ENCODE data around the gene CPE. TPM values are rescaled to one million over a fixed set of nuclear protein-coding genes. Genes with fewer than 3 reads are reported as not detected.

The CPE gene
- total RNA-seq, 1 experiment from 2014 or later, result 0.92 TPM

DNA sequence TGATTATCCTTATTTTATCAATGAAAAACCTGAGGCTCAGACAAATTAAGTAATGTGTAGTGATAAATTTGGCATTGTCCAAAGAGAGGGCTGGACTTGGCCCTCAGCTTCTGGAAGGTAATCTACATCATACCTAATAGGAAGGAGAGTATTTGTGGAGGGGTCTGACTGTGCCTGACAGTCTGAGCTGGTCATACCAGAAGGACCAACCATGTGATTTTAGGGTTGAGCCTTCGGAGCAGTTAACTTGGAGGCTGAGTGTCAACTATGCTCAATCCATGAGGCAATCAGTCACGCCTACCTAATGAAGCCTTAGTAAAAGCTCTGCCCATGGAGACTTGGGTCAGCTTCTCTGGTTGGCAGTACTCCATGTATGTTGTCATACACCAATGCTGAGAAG, 136.4 kb downstream of the CPE start:
- Histone ChIP-seq H3K36me3 (ENCODE audit: control insufficient read depth, insufficient read depth, low read length) (no peaks in the 10 kb centered on the region), H3K9me3 (ENCODE audit: control insufficient read depth, insufficient read depth, low read depth, low read length) (no peaks in the 10 kb centered on the region), H3K27me3 (ENCODE audit: control insufficient read depth, insufficient read depth, low read length) (no peaks in the 10 kb centered on the region), H3K27ac (ENCODE audit: low read length) (no peak overlapping the region), H3K4me3 (ENCODE audit: low read depth in 2 of 2, low read length in 2 of 2) (no peak overlapping the region), H3K4me1 (ENCODE audit: control insufficient read depth, insufficient read depth, low read length) (no peaks in the 10 kb centered on the region)
- no TSS peak for BruUV-seq (replicated peaks)
- no peak for TF ChIP-seq SIN3A (IDR thresholded peaks at IDR 0.05; ENCODE audit: borderline replicate concordance, insufficient read depth, low read depth, low read length)
- no peak for TF ChIP-seq POLR2AphosphoS5 (IDR thresholded peaks at IDR 0.05; ENCODE audit: low read depth, low read length)
- TF ChIP-seq, protein P1, sequence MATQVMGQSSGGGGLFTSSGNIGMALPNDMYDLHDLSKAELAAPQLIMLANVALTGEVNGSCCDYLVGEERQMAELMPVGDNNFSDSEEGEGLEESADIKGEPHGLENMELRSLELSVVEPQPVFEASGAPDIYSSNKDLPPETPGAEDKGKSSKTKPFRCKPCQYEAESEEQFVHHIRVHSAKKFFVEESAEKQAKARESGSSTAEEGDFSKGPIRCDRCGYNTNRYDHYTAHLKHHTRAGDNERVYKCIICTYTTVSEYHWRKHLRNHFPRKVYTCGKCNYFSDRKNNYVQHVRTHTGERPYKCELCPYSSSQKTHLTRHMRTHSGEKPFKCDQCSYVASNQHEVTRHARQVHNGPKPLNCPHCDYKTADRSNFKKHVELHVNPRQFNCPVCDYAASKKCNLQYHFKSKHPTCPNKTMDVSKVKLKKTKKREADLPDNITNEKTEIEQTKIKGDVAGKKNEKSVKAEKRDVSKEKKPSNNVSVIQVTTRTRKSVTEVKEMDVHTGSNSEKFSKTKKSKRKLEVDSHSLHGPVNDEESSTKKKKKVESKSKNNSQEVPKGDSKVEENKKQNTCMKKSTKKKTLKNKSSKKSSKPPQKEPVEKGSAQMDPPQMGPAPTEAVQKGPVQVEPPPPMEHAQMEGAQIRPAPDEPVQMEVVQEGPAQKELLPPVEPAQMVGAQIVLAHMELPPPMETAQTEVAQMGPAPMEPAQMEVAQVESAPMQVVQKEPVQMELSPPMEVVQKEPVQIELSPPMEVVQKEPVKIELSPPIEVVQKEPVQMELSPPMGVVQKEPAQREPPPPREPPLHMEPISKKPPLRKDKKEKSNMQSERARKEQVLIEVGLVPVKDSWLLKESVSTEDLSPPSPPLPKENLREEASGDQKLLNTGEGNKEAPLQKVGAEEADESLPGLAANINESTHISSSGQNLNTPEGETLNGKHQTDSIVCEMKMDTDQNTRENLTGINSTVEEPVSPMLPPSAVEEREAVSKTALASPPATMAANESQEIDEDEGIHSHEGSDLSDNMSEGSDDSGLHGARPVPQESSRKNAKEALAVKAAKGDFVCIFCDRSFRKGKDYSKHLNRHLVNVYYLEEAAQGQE (IDR thresholded peaks at IDR 0.05; ENCODE audit: insufficient read depth in 1 of 2, low read depth in 2 of 2, low read length in 1 of 2), result no peak
- TF ChIP-seq, protein P2, sequence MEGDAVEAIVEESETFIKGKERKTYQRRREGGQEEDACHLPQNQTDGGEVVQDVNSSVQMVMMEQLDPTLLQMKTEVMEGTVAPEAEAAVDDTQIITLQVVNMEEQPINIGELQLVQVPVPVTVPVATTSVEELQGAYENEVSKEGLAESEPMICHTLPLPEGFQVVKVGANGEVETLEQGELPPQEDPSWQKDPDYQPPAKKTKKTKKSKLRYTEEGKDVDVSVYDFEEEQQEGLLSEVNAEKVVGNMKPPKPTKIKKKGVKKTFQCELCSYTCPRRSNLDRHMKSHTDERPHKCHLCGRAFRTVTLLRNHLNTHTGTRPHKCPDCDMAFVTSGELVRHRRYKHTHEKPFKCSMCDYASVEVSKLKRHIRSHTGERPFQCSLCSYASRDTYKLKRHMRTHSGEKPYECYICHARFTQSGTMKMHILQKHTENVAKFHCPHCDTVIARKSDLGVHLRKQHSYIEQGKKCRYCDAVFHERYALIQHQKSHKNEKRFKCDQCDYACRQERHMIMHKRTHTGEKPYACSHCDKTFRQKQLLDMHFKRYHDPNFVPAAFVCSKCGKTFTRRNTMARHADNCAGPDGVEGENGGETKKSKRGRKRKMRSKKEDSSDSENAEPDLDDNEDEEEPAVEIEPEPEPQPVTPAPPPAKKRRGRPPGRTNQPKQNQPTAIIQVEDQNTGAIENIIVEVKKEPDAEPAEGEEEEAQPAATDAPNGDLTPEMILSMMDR (IDR thresholded peaks at IDR 0.05), result no peak
- TF ChIP-seq TCF7L2 (IDR thresholded peaks at IDR 0.05; ENCODE audit: low read depth, low read length), result no peak
- DNase-seq (ENCODE audit: low read depth, low spot score) (no peak), ATAC-seq (no peak)
- ChIA-PET POLR2A (no interaction called here), CTCF (no interaction called here)
- in situ Hi-C loops (cut with HindIII; ENCODE audit: low pct_unique_long_range_greater_than_20kb, low sequenced_read_pairs), result no loop called here
- intact Hi-C loops (cut with micrococcal nuclease; ENCODE audit: unreplicated experiment), result no loop called here

DNA sequence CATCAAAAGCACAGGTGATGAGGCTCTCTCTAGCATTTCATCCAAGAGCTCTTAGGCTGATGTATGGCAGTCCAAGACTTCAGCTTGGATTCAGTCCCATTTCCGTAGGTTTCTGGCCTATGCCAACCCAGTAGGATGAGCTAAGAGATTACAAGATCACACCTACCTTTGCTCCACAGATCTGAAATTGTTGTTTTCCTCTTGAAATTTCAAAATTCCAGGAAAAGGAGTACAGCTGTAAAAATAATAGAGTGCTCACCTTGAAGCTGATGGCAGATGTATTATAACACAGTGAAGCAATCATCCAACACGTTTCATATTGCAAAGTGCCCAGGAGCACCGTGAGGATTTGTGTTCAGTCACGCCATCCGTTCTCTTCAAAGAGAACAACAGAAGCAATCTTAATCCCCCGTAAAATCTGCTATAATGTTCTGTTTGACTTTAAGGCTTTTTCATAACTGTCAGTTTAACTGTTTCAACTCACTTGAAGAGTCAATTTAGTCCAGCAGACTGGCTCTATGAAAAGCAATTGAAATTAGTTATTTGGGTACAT, 137.5 kb downstream of the CPE start:
- Histone ChIP-seq H3K36me3 (ENCODE audit: control insufficient read depth, insufficient read depth, low read length) (no peaks in the 10 kb centered on the region), H3K9me3 (ENCODE audit: control insufficient read depth, insufficient read depth, low read depth, low read length) (no peaks in the 10 kb centered on the region), H3K4me1 (ENCODE audit: control insufficient read depth, insufficient read depth, low read length) (no peaks in the 10 kb centered on the region), H3K4me3 (ENCODE audit: low read depth in 2 of 2, low read length in 2 of 2) (no peak overlapping the region), H3K27me3 (ENCODE audit: control insufficient read depth, insufficient read depth, low read length) (no peaks in the 10 kb centered on the region), H3K27ac (ENCODE audit: low read length) (no peak overlapping the region)
- CTCF ChIA-PET, result no interaction called here
- in situ Hi-C loops (cut with HindIII; ENCODE audit: low pct_unique_long_range_greater_than_20kb, low sequenced_read_pairs) (no loop called here), intact Hi-C loops (cut with micrococcal nuclease; ENCODE audit: unreplicated experiment) (no loop called here)
- TF ChIP-seq POLR2AphosphoS5 (IDR thresholded peaks at IDR 0.05; ENCODE audit: low read depth, low read length), result no peak
- TF ChIP-seq SIN3A (IDR thresholded peaks at IDR 0.05; ENCODE audit: borderline replicate concordance, insufficient read depth, low read depth, low read length), result no peak
- POLR2A ChIA-PET, result no interaction called here
- DNase-seq (ENCODE audit: low read depth, low spot score) (no peak), ATAC-seq (no peak)
- no TSS peak for BruUV-seq (replicated peaks)

DNA sequence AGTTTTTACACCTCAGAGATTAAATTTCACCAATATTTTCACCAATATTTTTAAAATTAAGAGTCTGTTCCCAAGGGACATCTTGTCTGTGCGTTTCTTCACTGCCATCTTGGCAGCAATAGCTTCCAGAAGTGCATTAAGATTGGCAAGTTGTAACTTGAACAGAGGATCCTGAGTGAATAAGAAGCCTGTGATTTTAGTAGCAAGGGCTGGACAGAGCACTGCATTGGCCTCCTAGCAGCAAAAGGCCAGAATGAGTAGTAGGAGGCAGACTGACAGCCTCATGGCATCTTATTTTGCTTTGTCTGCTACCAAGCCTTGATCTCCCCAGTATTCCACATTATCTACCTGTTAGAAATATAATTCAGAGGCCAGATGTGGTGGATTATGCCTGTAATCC, 138.4 kb downstream of the CPE start:
- ATAC-seq, result no peak
- CTCF ChIA-PET, result interaction anchor here (0.7 kb wide), 1 partner anchor 22 kb away, joined by 4 read pairs; no protein-coding TSS in a partner anchor

More for the DNA sequence above, 138.4 kb downstream of the CPE start:
- no TSS peak for BruUV-seq (replicated peaks)
- TF ChIP-seq TCF7L2 (IDR thresholded peaks at IDR 0.05; ENCODE audit: low read depth, low read length), result no peak
- TF ChIP-seq POLR2AphosphoS5 (IDR thresholded peaks at IDR 0.05; ENCODE audit: low read depth, low read length), result no peak
- TF ChIP-seq SIN3A (IDR thresholded peaks at IDR 0.05; ENCODE audit: borderline replicate concordance, insufficient read depth, low read depth, low read length), result no peak
- TF ChIP-seq, protein P1 (IDR thresholded peaks at IDR 0.05; ENCODE audit: insufficient read depth in 1 of 2, low read depth in 2 of 2, low read length in 1 of 2), result no peak
- TF ChIP-seq, protein P2 (IDR thresholded peaks at IDR 0.05), result no peak
- intact Hi-C loops (cut with micrococcal nuclease; ENCODE audit: unreplicated experiment), result no loop called here
- no peak for DNase-seq (ENCODE audit: low read depth, low spot score)
- Histone ChIP-seq H3K27me3 (ENCODE audit: control insufficient read depth, insufficient read depth, low read length) (no peaks in the 10 kb centered on the region), H3K4me1 (ENCODE audit: control insufficient read depth, insufficient read depth, low read length) (no peaks in the 10 kb centered on the region), H3K27ac (ENCODE audit: low read length) (no peak overlapping the region), H3K36me3 (ENCODE audit: control insufficient read depth, insufficient read depth, low read length) (no peaks in the 10 kb centered on the region), H3K9me3 (ENCODE audit: control insufficient read depth, insufficient read depth, low read depth, low read length) (no peaks in the 10 kb centered on the region), H3K4me3 (ENCODE audit: low read depth in 2 of 2, low read length in 2 of 2) (no peak overlapping the region)
- POLR2A ChIA-PET, result interaction anchor here (0.6 kb wide), 1 partner anchor 32 kb away, joined by 4 read pairs; no protein-coding TSS in a partner anchor
- in situ Hi-C loops (cut with HindIII; ENCODE audit: low pct_unique_long_range_greater_than_20kb, low sequenced_read_pairs), result no loop called here

Measured in Panc1 (cell line).